Upper lobe of right lung (tissue), 1 donor: ENCODE data around the gene XPC. TPM values are rescaled to one million over a fixed set of nuclear protein-coding genes. Genes with fewer than 3 reads are reported as not detected.
"Not testable (repeated sequence)": the region's sequence is repeated elsewhere in the genome, so short reads cannot be mapped to it uniquely, and the experiment has no call there.

Experiments
- ATAC-seq: fragments of 200-7000 bp; cut with Tn5 transposase; one replicate; pipeline ENCODE4 v1.9.1; 2020; ENCODE audit warnings: mild to moderate bottlenecking, moderate library complexity
- DNase-seq: peaks from one replicate; pipeline ENCODE4 v3.0.0-alpha.2; 2020
- H3K27ac ChIP-seq: fragments of 200-600 bp; one replicate; pipeline ENCODE4 v1.8.0; 2022
- H3K27me3 ChIP-seq: fragments of 200-600 bp; one replicate; pipeline ENCODE4 v1.8.0; 2022; ENCODE audit warnings: mild to moderate bottlenecking
- H3K36me3 ChIP-seq: fragments of 200-600 bp; one replicate; pipeline ENCODE4 v1.8.0; 2022
- H3K4me1 ChIP-seq: fragments of 200-600 bp; one replicate; pipeline ENCODE4 v1.8.0; 2022
- H3K4me3 ChIP-seq: fragments of 200-600 bp; one replicate; pipeline ENCODE4 v1.8.0; 2022; ENCODE audit warnings: mild to moderate bottlenecking
- H3K9me3 ChIP-seq: fragments of 200-600 bp; one replicate; pipeline ENCODE4 v1.8.0; 2022
- intact Hi-C: fragments of 100-400 bp; cut with DNase I; formaldehyde crosslinking; loops from one replicate; pipeline ENCODE4 v1.11.0; 2022
- long read RNA-seq: library from polyadenylated mRNA; unstranded; transcript quantifications from one replicate; pipeline ENCODE4 v2.0.0, GENCODE V29; 2021
- total RNA-seq: library from RNA; stranded (reverse); fragmentation: NEBNext Ultra II Directional; extraction: Animal tissue kit (Norgen Biotek cat#: 25700); gene quantifications from one replicate; pipeline ENCODE4 v1.2.1, GENCODE V29; 2021
- TF ChIP-seq, protein P1 (sequence below): fragments of 200-600 bp; IDR thresholded peaks from one replicate; pipeline ENCODE4 v1.8.0; 2022; ENCODE audit warnings: antibody characterized with exemption
- donor health status: DM: no; HTN: yes; CAD: no; lungs with severe emphysema.

Gene XPC
- total RNA-seq = 36.1 TPM
- long read RNA-seq, transcript XPC-201 (16 exons, 3,832 nt) = major isoform, 46 of 70 reads
- long read RNA-seq, partial matches to known transcripts = 14 of 70 reads
- long read RNA-seq, other reads (novel, unspliced or antisense) = 10 of 70 reads

DNA sequence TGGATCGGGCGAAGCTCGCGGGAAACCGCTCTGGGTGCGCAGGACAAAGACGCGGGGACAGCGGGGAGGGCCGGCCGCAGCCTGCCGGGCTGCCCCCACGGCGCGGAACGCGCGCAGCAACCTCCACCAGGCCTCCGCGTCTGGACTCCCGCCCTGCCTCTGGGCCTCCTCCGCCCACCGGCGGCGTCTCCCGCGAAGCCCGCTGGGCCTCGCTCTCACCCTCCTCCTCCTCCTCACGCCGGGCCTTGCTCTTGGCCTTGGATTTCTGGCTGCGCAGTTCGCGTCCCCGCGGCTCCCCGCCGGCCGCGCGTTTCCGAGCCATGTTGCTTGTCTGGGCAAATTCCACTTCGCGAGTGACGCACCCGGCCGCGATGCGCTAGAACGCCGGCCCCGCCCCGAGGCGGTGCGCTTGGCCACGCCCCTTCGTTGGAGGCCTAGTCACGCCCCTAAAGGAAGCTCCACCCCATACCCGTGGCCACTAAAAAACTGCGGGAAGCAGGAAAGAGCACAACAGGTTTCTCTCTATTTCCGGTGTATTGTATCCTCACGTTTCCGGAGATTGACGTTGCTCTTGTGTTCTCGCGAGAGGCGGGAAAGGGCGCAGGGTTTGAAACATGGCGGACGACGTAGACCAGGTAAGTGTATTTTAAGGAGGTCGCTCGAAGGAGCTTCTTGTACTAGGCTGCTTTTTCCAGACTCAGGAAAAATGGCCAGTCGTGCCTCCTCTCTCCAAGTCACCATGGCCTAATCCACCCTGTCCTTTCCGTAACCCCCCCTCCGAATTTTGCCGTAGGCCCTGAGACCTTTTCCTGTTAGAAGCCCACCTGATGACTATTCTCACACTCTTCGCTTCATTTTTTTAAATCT is at the start of gene XPC, which contains the start of gene LSM3:
XPC (minus strand) TSS at position 355 of the 867 bp plus-strand sequence; CDS start at position 322, 33 bp downstream.
LSM3 (plus strand) TSS at position 571 of the 867 bp plus-strand sequence; CDS start at position 615, 44 bp downstream.
- intact Hi-C loops = no loop called here
- Histone ChIP-seq H3K27me3 (no peaks in the 10 kb centered on the region), H3K4me1 (peaks cover 30% of the 10 kb centered on the region), H3K36me3 (peaks cover 21% of the 10 kb centered on the region), H3K4me3 (peak within 1 kb of the TSS; percentile 65), H3K9me3 (no peaks in the 10 kb centered on the region), H3K27ac (peak within 1 kb of the TSS; percentile 98)
- peak; percentile 98 for DNase-seq
- TF ChIP-seq, protein P1, sequence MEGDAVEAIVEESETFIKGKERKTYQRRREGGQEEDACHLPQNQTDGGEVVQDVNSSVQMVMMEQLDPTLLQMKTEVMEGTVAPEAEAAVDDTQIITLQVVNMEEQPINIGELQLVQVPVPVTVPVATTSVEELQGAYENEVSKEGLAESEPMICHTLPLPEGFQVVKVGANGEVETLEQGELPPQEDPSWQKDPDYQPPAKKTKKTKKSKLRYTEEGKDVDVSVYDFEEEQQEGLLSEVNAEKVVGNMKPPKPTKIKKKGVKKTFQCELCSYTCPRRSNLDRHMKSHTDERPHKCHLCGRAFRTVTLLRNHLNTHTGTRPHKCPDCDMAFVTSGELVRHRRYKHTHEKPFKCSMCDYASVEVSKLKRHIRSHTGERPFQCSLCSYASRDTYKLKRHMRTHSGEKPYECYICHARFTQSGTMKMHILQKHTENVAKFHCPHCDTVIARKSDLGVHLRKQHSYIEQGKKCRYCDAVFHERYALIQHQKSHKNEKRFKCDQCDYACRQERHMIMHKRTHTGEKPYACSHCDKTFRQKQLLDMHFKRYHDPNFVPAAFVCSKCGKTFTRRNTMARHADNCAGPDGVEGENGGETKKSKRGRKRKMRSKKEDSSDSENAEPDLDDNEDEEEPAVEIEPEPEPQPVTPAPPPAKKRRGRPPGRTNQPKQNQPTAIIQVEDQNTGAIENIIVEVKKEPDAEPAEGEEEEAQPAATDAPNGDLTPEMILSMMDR = no peak
- ATAC-seq = peak; percentile 100

DNA sequence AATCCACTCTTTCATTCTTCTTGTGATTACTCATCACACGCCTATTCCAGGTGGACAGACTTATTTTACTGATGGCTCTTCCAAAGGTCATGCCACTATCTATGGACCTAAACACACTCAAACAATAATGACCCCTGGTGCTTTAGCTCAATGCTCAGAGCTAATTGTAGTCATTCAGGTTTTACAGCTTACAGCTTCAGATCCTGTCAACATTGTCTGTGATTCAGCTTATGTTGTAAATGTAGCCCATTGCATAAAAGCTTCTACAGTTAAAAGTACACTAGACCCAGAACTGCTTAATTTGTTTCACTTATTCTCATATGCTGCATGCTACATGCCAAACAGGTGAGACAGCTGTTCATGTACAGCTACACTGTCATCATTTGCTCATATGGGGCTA is 49.5 kb upstream of the XPC start:
- H3K4me3 ChIP-seq = no peak overlapping the region
- no peaks in the 10 kb centered on the region for H3K9me3 ChIP-seq
- H3K4me1 ChIP-seq = peaks cover 15% of the 10 kb centered on the region
- ATAC-seq (no peak), DNase-seq (no peak)
- no peak overlapping the region for H3K27ac ChIP-seq
- no peaks in the 10 kb centered on the region for H3K36me3 ChIP-seq
- intact Hi-C loops = no loop called here
- TF ChIP-seq, protein P1 = no peak
- H3K27me3 ChIP-seq = no peaks in the 10 kb centered on the region

DNA sequence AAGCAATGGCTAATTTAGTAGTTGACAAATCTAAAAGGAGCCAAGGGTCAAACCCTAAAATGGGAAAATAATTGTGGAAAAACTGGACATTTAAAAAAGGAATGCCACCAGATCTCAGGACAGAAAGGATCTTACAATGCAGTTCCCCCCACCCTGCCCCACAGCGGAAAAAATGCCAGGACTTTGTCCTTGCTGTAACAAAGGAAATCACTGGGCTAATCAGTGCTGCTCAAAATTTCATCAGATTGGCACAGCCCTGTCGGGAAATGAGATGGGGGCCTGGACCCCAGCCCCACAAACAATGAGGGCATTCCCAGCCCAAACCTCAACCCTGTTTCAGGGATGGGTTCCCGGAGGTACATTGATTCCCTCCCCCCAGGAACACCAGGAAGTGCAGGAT is 48.0 kb upstream of the XPC start:
- H3K27ac ChIP-seq, H3K36me3 ChIP-seq, H3K27me3 ChIP-seq, H3K4me1 ChIP-seq, H3K4me3 ChIP-seq, ATAC-seq, DNase-seq, intact Hi-C loops, H3K9me3 ChIP-seq: not testable (repeated sequence)

DNA sequence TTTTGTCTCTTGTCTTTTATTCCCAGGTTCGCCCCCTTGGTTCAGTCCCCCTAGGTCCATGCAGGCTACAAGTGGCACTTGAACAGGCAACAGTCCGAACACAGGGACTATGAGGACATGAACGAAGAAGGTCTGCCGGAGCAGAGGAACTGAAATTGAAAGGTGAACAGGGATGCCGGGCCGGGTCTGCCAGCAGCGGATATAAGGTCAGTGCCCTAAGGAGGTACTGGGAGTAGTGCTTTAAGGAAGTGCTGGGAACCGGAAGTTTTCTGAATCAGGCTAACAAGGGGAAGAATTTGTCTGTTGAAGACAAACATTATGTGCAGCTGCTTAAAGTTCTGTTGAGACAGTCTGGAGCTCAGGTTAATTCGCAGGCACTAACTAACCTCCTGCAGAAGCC is 47.0 kb upstream of the XPC start:
- Histone ChIP-seq H3K36me3 (no peaks in the 10 kb centered on the region), H3K27ac (no peak overlapping the region), H3K4me3 (no peak overlapping the region), H3K9me3 (peaks cover 6% of the 10 kb centered on the region), H3K27me3 (no peaks in the 10 kb centered on the region), H3K4me1 (peaks cover 7% of the 10 kb centered on the region)
- TF ChIP-seq, protein P1 = no peak
- no peak for DNase-seq
- intact Hi-C loops = no loop called here
- peak; percentile 71 for ATAC-seq

DNA sequence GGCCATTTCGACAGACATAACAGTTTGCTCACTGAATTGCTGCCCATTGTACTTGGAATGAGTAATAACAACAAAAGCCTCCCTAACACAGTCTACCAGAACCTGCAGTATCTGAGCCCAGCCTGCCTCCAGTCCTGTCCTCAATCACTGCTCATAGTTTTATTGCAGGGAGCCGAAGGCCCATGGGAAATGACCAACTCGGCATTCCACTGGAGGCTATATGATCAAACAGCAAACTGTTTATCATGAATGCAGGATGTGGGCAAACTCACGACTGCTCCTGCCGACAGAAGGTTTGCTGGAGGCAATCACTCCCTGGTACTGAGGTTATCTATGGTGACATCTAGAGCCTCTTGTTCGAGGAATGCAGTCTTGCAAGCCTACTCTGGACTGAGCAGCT is 46.5 kb upstream of the XPC start:
- ATAC-seq (no peak), DNase-seq (no peak)
- Histone ChIP-seq H3K27me3 (no peaks in the 10 kb centered on the region), H3K9me3 (peaks cover 6% of the 10 kb centered on the region), H3K4me3 (no peak overlapping the region), H3K4me1 (peaks cover 7% of the 10 kb centered on the region), H3K27ac (no peak overlapping the region), H3K36me3 (no peaks in the 10 kb centered on the region)
- intact Hi-C loops = no loop called here
- TF ChIP-seq, protein P1 = no peak

DNA sequence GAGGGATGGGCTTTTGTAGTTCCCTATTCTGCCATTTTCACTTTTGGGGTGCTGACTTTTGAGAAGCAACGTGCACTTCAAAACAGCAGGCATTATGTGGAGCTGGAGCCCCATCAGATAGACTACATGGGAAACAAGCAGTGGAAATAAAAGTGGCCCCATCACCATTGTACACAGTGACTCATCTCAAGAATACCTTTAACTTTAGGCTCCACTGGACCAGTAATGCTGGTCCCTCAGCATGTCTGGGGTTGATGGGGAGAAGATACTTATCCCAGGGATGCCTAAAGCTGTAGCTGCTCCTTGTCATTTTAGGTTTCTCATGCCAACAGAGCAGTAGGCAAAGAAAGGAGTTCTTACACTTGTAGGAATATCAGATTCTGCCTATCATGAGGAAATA is 45.2 kb upstream of the XPC start:
- Histone ChIP-seq H3K4me3 (no peak overlapping the region), H3K36me3 (no peaks in the 10 kb centered on the region), H3K4me1 (peaks cover 7% of the 10 kb centered on the region), H3K9me3 (peaks cover 6% of the 10 kb centered on the region), H3K27ac (no peak overlapping the region), H3K27me3 (no peaks in the 10 kb centered on the region)
- TF ChIP-seq, protein P1 = no peak
- intact Hi-C loops = no loop called here
- ATAC-seq (no peak), DNase-seq (no peak)
